RPMI7951 (cell line): ENCODE measurements around the gene PTPRE. TPM values are rescaled to one million over a fixed set of nuclear protein-coding genes. Genes with fewer than 3 reads are reported as not detected.
A peak's percentile ranks its signal among the peaks of the same experiment; 100 is the strongest.

Source experiments
- DNase-seq: peaks from one replicate; pipeline ENCODE4 v3.0.0-alpha.2; 2012; ENCODE audit warnings: low read depth
- total RNA-seq: library from RNA; depleted of rRNA; stranded (reverse); fragments of >200 nt; shearing (Covaris generic); gene quantifications from 2 replicates; pipeline ENCODE4 v1.2.3, GENCODE V29; 2014; rRNA removed

The PTPRE gene
- 17.5 TPM in 2 replicates for total RNA-seq

DNA sequence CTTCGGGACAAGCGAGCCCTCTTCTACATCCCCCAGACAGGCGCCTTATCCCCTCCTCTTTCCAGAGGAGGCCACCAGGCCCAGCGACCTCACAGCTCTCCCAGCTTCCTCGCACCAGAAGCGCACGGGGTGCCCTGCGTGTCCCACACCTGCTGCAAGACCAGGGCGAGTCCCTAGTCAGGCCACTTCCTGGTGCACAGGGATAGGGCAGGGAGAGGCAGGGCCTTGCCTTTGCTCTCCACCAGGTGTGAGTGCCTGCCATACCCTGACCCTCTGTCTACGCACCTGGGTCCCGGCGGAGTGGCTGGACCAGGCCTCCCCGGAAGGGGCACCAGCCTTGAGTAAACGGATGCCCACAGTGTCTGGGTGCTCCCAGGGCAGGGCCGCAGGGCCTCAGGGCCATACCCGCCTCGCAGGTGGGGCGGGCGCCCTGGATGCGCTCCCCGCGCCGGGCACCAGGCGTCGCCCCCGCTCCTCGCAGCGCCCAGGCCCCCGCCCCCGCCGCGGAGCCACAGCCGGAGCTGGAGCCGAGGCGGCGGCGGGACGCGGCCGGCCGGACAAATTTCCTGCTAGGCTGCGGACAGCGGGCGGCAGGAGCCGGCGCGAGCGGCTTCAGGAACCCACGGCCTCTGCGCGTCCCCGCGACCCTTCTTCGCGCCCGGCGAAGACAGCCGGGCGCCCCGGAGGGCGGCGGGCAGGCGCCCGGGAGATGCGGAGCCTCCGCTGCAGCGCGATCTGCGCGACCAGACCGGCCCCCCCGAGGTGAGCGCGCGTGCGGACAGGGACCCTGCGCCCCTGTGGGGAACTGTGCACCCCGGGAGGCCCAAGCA is at the start of gene PTPRE:
Gene PTPRE, plus strand, starts transcription at position 556 of the 830 bp plus-strand sequence. CDS start 133,779 bp downstream, outside the sequence.
- peak; percentile 76 for DNase-seq

DNA sequence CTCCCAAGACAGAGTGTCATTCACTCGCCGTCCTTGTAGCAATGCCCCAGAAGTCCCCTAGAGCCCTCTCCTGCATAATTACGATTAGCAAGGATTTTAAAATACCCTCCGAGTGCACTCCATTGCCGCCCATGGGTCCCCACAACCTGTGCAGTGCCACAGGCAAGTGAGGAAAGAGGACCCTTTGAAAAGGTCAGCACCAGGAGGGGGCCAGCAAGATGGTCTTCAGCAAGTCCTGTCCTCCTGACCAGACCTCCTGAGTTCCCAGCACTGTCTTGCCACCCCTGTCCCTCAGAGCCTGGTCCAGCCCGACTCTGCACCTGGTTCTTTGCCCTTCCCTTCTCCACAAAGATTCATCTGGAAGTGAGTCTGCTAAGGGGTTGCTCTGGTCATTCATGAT is 46.3 kb upstream of the PTPRE start:
- DNase-seq: no peak

DNA sequence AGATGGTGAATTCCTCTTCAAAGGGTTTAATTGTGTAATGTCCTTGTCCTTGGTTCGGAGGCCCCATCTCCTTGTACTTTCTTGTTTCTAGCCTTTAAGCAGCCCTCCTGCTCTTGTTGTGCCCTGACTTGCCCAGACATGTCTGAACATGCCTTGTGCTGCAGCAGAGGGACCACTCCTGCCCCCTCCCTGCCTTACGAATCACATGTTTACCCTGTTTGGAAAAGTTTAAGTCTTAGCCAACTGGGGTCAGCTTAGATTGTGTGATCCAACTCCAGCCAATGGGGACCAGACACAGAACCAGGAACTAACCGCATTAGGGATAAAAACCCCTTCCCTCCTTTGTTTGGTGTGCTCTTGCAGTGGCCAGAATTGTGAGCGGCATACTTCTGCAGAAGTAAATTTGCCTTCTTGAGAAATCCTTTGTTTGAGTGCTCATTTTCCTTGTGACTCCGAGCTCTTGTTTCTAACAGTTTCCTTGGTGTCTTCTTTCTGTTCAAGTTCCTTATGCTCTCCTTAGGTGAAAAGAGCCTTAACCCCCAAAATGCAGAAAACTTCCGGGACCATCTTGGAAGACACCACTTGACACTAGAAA is 43.6 kb upstream of the PTPRE start:
- DNase-seq: no peak

GRCh38 chr10:127866276-127867013 is 40.5 kb upstream of the PTPRE start:
- peak; percentile 56 for DNase-seq

DNA sequence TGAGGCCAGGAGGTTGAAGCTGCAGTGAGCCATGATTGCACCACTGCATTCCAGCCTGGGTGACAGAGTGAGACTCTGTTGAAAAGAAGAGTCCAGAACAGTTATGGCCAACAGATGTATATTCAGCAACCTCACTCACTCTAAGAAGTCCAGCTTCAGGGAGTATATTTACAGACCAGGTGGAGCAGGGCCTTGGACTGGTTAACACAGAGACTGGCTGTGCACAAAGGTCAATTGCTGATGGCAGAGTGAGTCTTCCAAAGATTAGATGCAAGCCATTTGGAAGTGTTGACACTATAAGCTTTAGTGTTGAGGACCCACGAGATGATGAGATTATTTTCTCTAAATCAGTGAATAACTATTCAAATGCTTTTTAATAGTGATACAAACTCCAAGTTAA is 39.1 kb upstream of the PTPRE start:
- no peak for DNase-seq

DNA sequence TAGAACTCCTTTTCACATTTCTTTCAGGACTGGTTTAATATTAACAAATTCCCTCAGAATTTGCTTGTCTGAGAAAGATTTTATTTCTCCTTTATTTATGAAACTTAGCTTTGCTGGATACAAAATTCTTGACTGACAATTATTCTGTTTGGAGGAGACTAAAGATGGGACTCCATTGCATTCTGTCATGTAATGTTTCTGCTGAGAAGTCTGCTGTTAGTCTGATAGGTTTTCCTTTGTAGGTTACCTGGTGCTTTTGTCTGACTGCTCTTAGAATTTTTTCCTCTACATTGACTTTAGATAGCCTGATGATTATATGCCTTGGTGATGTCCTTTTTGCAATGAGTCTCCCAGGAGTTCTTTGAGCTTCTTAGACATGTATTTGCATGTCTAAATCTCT is 37.6 kb upstream of the PTPRE start:
- DNase-seq: no peak

GRCh38 chr10:127871631-127872010 is 35.3 kb upstream of the PTPRE start:
- DNase-seq: no peak

DNA sequence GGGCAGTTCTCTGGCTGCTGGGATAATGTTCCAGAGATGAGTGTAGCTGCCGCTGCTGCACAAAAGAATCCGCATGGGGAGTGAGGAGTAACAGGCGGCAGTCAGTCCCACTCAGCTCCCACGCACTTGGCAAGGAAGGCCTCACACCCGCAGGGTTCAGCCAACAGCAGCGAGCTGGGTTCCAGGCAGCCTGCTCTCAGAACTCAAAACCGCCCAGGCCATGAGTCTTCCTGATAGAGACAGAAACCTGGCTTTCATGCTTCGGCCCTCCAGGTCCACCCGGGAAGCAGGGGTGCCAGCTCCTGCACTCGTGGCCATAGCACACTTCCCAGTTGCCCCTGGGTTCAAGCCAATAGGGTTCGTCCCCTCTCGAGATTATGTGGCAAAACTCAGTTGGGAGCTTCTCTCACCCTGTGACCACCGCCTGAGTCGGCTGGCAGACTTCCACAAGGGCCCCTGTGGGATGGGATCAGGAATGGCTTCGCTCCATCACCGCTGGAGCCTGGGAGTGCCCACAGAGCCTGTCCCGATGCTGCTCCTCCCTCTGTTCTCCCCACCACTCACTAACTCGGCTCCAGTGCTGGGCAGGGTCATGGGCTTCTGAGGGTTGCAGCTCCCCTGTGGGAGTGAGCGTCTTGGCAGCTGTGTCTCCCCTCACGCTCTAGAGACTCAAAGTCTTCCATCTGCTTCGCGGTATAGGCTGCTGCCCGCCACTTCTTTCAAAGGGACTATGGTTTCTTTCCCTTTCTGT is 34.7 kb upstream of the PTPRE start:
- peak; percentile 59 for DNase-seq

DNA sequence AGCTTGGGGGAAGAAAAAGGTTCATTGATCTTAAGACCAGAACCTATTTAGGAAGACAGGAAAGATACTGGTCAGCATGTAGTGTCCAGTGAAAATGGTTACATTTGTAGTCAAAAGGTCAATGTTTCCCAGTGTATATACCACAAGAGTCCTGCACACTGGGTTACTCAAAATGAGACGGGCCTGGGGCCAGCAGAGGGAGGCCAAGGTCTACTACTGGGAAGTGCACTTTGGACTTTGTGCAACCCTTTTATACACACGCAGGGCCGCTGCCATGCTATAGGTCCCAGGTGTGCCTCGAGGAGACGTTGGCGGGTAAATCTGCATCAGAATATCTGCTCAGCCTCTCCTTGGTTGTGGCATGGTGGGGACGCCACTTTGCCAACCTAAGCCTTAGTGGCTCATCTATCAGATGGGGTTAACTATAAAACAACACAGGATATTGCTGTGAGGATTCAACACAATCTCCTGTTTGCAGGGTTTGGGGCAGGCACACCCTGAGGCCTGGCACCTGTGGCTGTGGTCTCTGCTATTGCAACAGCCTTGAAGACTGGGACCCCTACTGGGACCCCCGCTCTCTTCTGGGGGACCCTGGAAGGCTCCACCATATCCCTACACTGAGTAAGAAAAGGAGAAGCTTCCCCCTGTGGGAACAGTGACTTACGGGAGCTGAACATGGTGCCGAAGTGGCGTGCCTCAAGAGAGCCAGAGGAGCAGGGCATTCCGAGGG is 33.9 kb upstream of the PTPRE start:
- peak; percentile 38 for DNase-seq

- no peak for DNase-seq
These were observed 32.9 kb upstream of the PTPRE start for GRCh38 chr10:127873901-127874470.

DNA sequence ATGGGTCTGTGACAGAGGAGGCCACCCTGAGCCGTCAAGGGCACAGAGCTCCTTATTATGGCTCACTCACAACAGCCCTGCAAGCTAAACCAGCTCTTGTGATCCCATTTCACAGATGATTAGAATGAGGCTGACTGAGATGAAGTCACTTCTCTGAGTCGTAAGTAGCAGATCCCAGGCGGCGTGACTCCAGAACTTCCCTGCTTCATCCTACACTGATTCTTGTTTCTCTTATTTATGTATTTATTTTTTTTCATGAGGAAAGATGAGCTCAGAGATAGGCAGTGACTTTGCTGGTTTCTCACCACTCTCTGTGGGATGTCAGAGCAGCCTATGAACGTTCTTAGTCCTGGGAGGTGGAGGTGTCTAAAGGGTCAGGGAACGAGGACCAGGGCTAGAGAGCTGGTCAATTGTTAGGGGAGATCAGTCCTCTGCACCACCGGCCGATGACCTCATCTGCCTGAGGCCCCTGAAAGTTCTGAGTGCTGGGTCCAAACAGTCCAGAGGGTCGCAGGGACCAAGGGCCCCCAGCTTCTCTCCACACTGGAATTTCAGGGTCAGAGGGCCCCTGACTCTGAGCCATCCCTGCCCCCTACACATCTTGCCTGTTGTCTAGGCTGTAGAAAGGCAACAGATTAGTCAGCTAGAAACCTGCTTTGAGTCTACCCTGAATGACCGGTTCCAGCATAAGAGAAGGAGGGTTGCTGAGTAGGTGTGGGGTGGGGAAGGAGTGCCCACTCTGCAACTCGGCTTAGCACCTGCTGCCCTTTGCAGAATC is 32.0 kb upstream of the PTPRE start:
- no peak for DNase-seq

DNA sequence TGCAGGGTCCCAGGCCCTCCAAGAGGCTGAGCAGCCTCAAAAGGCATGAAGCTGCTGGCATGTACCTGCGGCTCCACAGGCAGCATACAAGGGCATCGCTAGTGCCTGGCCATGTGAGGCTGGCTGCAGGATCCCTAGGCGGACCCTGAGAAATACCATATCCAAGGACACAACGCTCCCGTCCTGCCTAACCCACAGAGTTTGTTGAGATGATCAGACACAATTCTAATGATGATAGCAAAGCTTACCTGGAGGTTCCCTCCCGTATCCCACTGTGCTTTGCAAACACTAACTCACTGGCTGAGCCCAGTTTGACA is 31.5 kb upstream of the PTPRE start:
- no peak for DNase-seq

DNA sequence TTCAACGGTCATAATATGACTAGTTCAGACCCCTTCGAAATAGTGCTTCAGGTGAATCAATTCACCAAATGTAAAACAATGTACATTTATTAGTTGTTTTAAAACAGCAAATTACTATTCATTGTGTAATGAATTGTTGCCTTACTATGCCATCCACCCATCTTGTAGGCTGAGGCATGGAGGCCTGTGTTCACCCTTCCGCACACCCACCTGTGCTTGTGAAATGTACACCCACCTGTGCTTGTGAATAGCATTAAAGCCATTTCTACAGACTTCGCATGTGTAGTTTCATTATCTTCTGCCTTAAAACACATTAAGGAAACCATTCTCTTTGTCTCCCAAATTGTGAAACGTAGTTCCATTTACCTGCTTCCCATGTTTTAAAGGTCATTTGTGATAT is 31.0 kb upstream of the PTPRE start:
- no peak for DNase-seq

GRCh38 chr10:127877116-127877515 is 29.8 kb upstream of the PTPRE start:
- no peak for DNase-seq

GRCh38 chr10:127877699-127878098 is 29.2 kb upstream of the PTPRE start:
- peak; percentile 72 for DNase-seq

GRCh38 chr10:127878475-127879055 is 28.3 kb upstream of the PTPRE start:
- no peak for DNase-seq

GRCh38 chr10:127880557-127880956 is 26.3 kb upstream of the PTPRE start:
- no peak for DNase-seq

DNA sequence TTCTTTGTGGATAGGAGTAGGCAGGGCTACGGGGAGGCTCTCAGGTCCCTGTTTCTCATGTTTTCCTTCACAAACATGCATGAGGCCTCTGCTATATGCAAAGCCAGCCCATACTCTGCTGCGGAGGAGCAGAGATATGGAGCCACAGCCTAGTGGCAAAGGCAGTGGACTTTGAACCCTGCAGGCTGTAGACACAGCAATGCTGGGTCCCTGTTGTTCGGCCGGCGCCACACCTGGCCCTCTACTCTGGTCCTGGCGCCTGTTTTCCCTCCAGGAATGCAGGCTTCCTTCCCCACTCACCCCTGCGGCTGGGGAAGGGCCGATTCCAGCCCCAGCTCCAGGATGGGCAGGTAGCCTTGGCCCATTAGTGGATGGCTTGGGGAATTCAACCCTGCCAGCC is 25.6 kb upstream of the PTPRE start:
- DNase-seq: no peak

DNA sequence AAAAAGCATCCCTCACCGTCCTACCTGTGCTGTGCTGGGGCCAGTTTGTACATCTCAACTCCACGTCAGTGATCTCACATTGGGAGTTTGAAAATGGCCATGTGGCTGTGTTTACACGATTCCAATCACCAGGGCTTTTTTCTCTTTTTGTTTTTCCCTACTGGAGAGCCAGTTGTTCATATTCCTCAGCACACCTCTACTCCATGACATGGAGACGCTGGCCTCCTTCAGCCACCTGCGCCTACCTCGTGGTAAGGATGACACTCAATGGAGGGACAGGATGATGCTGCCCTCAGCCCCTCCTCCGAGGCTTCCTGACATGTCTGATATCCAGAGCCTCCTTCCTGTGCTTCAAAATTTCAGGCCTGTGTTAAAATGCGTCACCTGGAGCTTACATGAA is 24.5 kb upstream of the PTPRE start:
- DNase-seq: no peak
